NCI-H748 (cell line): ENCODE results near the gene BEGAIN.

Source experiments
- DNase-seq: peaks from one replicate; lab custom pipeline; 2025; ENCODE audit not compliant: unreplicated experiment; lab: John Stamatoyannopoulos, UW

Gene BEGAIN

GRCh38 chr14:100587086-100587762 lies at the start of gene BEGAIN:
TSS of gene BEGAIN (minus strand) at chr14:100587417. CDS start at chr14:100587290, 127 bp downstream.
- DNase-seq, result peak; percentile 72

- no peak for DNase-seq
These were observed 49.3 kb upstream of the BEGAIN start for GRCh38 chr14:100636559-100636958.

GRCh38 chr14:100634026-100634425 lies 46.8 kb upstream of the BEGAIN start:
- peak; percentile 21 for DNase-seq

GRCh38 chr14:100633406-100633805 lies 46.2 kb upstream of the BEGAIN start:
- no peak for DNase-seq

GRCh38 chr14:100629696-100630095 lies 42.5 kb upstream of the BEGAIN start:
- DNase-seq, result no peak

- DNase-seq, result no peak
These were observed 41.9 kb upstream of the BEGAIN start for GRCh38 chr14:100629098-100629497.

- no peak for DNase-seq
These were observed 41.0 kb upstream of the BEGAIN start for GRCh38 chr14:100628225-100628624.

- DNase-seq, result no peak
These were observed 39.4 kb upstream of the BEGAIN start for GRCh38 chr14:100626614-100627013.

- DNase-seq, result peak; percentile 43
These were observed 36.7 kb upstream of the BEGAIN start for GRCh38 chr14:100623961-100624360.

- DNase-seq, result no peak
These were observed 36.3 kb upstream of the BEGAIN start for GRCh38 chr14:100623557-100623956.

- DNase-seq, result no peak
These were observed 35.7 kb upstream of the BEGAIN start for GRCh38 chr14:100622708-100623485.

GRCh38 chr14:100622224-100622623 lies 35.0 kb upstream of the BEGAIN start:
- DNase-seq, result no peak

- DNase-seq, result peak; percentile 18
These were observed 34.6 kb upstream of the BEGAIN start for GRCh38 chr14:100621806-100622205.

GRCh38 chr14:100620255-100621100 lies 33.3 kb upstream of the BEGAIN start:
- DNase-seq, result peak; percentile 64

- no peak for DNase-seq
These were observed 32.4 kb upstream of the BEGAIN start for GRCh38 chr14:100619396-100620254.

GRCh38 chr14:100618763-100619320 lies 31.6 kb upstream of the BEGAIN start:
- DNase-seq, result no peak

- DNase-seq, result no peak
These were observed 31.1 kb upstream of the BEGAIN start for GRCh38 chr14:100618318-100618693.

GRCh38 chr14:100617410-100618317 lies 30.4 kb upstream of the BEGAIN start:
- DNase-seq, result no peak

GRCh38 chr14:100616854-100617409 lies 29.7 kb upstream of the BEGAIN start:
- DNase-seq, result no peak
